Ishikawa (cell line): ENCODE results near the gene TCN1.
A peak's percentile ranks its signal among the peaks of the same experiment; 100 is the strongest.

ENCODE experiments used
- CEBPB ChIP-seq: IDR thresholded peaks from 2 replicates; pipeline ENCODE4 v1.6.1; 2012
- CREB1 ChIP-seq: IDR thresholded peaks from 2 replicates; pipeline ENCODE4 v1.6.1; 2012; ENCODE audit warnings: low read depth
- EGR1 ChIP-seq: IDR thresholded peaks from 2 replicates; pipeline ENCODE4 v1.6.1; 2012
- EP300 ChIP-seq: IDR thresholded peaks from 2 replicates; pipeline ENCODE4 v1.6.1; 2012; ENCODE audit warnings: borderline replicate concordance
- FOXM1 ChIP-seq: IDR thresholded peaks from 2 replicates; pipeline ENCODE4 v1.6.1; 2012; ENCODE audit warnings: low read depth, borderline replicate concordance
- NFIC ChIP-seq: IDR thresholded peaks from 2 replicates; pipeline ENCODE4 v1.6.1; 2012
- RAD21 ChIP-seq: IDR thresholded peaks from 2 replicates; pipeline ENCODE4 v1.6.1; 2012; ENCODE audit warnings: low read depth
- TAF1 ChIP-seq: IDR thresholded peaks from 2 replicates; pipeline ENCODE4 v1.6.1; 2012; ENCODE audit warnings: low read depth, mild to moderate bottlenecking
- TCF12 ChIP-seq: IDR thresholded peaks from 2 replicates; pipeline ENCODE4 v1.6.1; 2012; ENCODE audit warnings: low read depth
- TEAD4 ChIP-seq: IDR thresholded peaks from 2 replicates; pipeline ENCODE4 v1.6.1; 2012
- YY1 ChIP-seq: IDR thresholded peaks from 2 replicates; pipeline ENCODE4 v1.6.1; 2012; ENCODE audit warnings: low read depth
- ZBTB7A ChIP-seq: IDR thresholded peaks from 2 replicates; pipeline ENCODE4 v1.6.1; 2012; ENCODE audit warnings: low read depth
- TF ChIP-seq, protein P1 (sequence below): IDR thresholded peaks from 2 replicates; pipeline ENCODE4 v1.6.1; 2012
- TF ChIP-seq, protein P2 (sequence below): IDR thresholded peaks from 2 replicates; pipeline ENCODE4 v1.6.1; 2012
- TF ChIP-seq, protein P3 (sequence below): IDR thresholded peaks from 2 replicates; pipeline ENCODE4 v1.6.1; 2012; ENCODE audit warnings: low read depth, mild to moderate bottlenecking

The TCN1 gene

DNA sequence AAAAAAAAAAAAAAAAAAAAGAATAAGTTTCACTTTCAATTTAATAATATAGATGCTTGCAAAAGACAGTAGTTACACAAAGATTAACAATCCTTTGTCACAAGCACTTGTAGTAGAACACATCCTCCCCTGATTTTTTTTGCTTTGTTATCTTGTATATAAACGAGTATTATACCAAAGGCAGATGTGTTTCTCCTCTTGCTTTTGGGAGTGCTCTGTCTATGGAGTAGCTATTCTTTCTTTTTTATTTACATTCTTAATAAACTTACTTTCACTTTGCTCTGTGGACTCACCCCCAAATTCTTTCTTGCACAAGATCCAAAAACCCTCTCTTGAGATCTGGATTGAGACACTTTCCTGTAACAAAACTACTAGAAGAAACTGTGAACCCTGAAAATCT, 52.3 kb downstream of the TCN1 start:
- TF ChIP-seq YY1 (no peak), TEAD4 (no peak), TAF1 (no peak), EGR1 (no peak), TCF12 (no peak), EP300 (no peak), FOXM1 (no peak), CREB1 (no peak), ZBTB7A (no peak), RAD21 (no peak), CEBPB (no peak), NFIC (no peak)
- TF ChIP-seq, protein P1, sequence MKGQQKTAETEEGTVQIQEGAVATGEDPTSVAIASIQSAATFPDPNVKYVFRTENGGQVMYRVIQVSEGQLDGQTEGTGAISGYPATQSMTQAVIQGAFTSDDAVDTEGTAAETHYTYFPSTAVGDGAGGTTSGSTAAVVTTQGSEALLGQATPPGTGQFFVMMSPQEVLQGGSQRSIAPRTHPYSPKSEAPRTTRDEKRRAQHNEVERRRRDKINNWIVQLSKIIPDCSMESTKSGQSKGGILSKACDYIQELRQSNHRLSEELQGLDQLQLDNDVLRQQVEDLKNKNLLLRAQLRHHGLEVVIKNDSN = no peak
- TF ChIP-seq, protein P2, sequence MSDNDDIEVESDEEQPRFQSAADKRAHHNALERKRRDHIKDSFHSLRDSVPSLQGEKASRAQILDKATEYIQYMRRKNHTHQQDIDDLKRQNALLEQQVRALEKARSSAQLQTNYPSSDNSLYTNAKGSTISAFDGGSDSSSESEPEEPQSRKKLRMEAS = no peak

DNA sequence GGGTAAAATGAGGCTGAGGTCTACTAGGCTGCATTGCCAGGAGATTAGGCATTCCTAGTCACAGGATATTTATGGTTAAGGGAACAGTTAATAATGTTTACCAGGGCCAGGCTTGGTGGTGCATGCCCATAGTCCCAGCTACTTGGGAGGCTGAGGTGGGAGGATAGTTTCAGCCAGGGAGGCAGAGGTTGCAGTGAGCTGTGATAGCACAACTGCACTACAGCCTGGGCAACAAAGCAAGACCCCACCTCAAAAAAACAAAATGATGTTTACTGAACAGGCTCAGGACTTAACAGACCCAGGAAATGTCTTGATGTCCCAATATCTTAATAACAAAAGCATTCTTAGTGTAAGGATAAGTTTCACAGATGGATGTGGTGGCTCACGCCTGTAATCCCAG, 52.9 kb downstream of the TCN1 start:
- TF ChIP-seq TAF1 (no peak), YY1 (no peak), TEAD4 (no peak), FOXM1 (no peak), ZBTB7A (no peak), EP300 (no peak), CREB1 (no peak), TCF12 (no peak), RAD21 (no peak), EGR1 (no peak), NFIC (no peak), CEBPB (no peak)
- TF ChIP-seq, protein P2 = no peak
- TF ChIP-seq, protein P1 = no peak
- TF ChIP-seq, protein P3, sequence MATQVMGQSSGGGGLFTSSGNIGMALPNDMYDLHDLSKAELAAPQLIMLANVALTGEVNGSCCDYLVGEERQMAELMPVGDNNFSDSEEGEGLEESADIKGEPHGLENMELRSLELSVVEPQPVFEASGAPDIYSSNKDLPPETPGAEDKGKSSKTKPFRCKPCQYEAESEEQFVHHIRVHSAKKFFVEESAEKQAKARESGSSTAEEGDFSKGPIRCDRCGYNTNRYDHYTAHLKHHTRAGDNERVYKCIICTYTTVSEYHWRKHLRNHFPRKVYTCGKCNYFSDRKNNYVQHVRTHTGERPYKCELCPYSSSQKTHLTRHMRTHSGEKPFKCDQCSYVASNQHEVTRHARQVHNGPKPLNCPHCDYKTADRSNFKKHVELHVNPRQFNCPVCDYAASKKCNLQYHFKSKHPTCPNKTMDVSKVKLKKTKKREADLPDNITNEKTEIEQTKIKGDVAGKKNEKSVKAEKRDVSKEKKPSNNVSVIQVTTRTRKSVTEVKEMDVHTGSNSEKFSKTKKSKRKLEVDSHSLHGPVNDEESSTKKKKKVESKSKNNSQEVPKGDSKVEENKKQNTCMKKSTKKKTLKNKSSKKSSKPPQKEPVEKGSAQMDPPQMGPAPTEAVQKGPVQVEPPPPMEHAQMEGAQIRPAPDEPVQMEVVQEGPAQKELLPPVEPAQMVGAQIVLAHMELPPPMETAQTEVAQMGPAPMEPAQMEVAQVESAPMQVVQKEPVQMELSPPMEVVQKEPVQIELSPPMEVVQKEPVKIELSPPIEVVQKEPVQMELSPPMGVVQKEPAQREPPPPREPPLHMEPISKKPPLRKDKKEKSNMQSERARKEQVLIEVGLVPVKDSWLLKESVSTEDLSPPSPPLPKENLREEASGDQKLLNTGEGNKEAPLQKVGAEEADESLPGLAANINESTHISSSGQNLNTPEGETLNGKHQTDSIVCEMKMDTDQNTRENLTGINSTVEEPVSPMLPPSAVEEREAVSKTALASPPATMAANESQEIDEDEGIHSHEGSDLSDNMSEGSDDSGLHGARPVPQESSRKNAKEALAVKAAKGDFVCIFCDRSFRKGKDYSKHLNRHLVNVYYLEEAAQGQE = no peak

DNA sequence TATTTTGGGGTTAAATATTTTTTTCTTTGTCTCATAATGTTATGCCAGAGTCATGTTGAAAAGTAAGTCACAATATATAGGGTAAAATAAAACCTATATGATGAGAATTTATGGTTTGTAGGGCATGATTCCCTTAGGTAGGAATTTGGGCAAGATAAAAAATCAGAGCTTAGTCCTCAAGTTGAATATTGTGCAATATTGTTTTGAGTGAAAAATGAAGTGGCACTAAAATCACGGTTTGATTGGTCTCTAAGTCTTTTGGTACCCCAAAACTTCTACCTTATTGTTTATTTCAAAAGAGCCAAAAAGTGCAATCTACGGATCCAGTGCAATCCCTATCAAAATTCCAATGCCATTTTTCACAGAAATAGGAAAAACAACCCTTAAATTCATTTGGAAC, 54.1 kb downstream of the TCN1 start:
- no peak for TF ChIP-seq NFIC
- TF ChIP-seq FOXM1 = no peak
- TF ChIP-seq YY1 = no peak
- TF ChIP-seq TEAD4 = no peak

DNA sequence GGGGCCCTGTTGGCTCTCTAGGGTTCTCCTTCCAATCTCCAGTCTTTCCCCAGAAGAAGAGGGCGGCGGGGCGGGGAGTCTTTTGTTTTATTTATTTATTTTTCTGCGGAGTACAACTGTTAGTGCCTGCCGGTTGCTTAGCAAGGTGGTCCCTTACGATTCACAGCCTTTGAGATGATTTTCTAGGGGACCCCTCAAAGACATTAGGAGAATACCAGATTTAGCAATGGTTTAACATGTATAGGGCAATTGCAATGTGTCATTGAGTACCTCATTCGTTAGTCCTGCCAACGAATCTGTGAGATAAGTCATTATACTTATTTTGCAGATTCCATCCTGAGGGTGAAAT, 55.4 kb downstream of the TCN1 start:
- TF ChIP-seq, protein P3 = no peak
- TF ChIP-seq CEBPB (no peak), ZBTB7A (no peak), TAF1 (no peak), NFIC (no peak), TEAD4 (no peak), TCF12 (no peak), CREB1 (no peak), EGR1 (no peak), RAD21 (no peak), EP300 (no peak)
- TF ChIP-seq, protein P2 = no peak
- TF ChIP-seq, protein P1 = no peak

DNA sequence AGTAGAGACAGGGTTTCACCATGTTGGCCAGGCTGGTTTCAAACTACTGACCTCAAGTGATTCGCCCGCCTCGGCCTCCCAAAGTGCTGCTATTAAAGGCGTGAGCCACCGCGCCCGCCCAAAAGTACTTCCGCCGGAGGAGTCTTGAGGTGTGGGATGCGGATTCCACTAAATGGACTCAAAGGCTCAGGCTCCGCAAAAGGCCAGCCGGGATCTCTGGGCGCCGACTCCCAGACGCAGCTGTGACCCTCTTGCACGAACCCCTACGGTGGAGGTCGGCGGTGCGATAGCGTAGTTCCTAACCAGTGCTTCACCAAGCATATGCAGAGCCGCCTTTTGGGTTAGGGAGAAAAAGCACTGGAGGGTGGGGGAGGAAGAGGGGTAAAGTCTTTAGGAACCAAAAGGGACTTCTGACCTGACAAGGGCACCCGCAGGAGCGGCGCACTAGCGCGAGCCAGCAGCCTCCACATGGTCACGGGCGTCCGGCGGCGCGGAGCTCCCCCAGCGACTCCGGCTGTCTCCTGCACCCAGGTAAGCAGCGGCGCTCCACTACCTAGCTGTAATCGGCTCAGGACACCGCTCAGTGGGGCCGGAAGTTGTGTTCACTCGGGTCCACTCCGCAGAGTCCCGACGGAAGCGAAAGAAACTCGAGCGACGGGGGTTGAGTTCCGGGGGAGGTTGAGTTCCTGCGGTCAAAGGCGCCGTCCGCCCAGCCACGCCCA, 55.9 kb downstream of the TCN1 start, which contains the start of gene MRPL16:
Gene MRPL16 (minus strand): TSS at position 590 of the 722 bp plus-strand sequence. CDS start 120 bp downstream, at position 470.
- peak; percentile 80 for TF ChIP-seq TCF12
- peak; percentile 47; the same call in 1 of the 2 replicates for TF ChIP-seq EP300
- peak; percentile 98 for TF ChIP-seq TAF1
- 0 out of 2 replicates have a peak, but pooled peaks have one; percentile 37 for TF ChIP-seq CEBPB
- TF ChIP-seq CREB1 = peak; percentile 49
- TF ChIP-seq, protein P1 = peak; percentile 72
- TF ChIP-seq YY1 = peak; percentile 69; the same call in 1 of the 2 replicates
- TF ChIP-seq, protein P2 = peak; percentile 75; the same call in 1 of the 2 replicates
- TF ChIP-seq TEAD4 = no peak
- no peak for TF ChIP-seq EGR1
